GM12878 (cell line): Measurements from ENCODE around the gene EYA2. TPM values are rescaled to one million over a fixed set of nuclear protein-coding genes. Genes with fewer than 3 reads are reported as not detected.

ENCODE experiments used
- ATAC-seq: fragments of 200-7000 bp; cut with Tn5 transposase; 3 replicates; pipeline ENCODE4 v1.9.1; 2020; ENCODE audit warnings: mild to moderate bottlenecking, moderate library complexity
- BruUV-seq: library from RNA; stranded (reverse); fragments of 400-500 nt; replicated peaks from 2 replicates; lab custom pipeline; 2021; lab: Mats Ljungman, UMichigan
- CTCF ChIA-PET: fragments of 300-600 bp; sonication (Branson Sonifier 250); formaldehyde crosslinking; extraction: SDS; loops from one replicate; lab custom pipeline; 2021; ENCODE audit warnings: inconsistent platforms; lab: Yijun Ruan, JAX
- POLR2A ChIA-PET: fragments of 350-600 bp; formaldehyde crosslinking; extraction: SDS; loops from one replicate; lab custom pipeline; 2021; ENCODE audit warnings: inconsistent platforms; lab: Charles Lee
- RAD21 ChIA-PET: fragments of 300-600 bp; sonication (Branson Sonifier 250); formaldehyde crosslinking; loops from one replicate; lab custom pipeline; 2023; ENCODE audit warnings: antibody characterized with exemption; ENCODE audit not compliant: unreplicated experiment; lab: Charles Lee
- SMC1A ChIA-PET: fragments of 300-600 bp; sonication (Branson Sonifier 250); formaldehyde crosslinking; loops from one replicate; lab custom pipeline; 2023; ENCODE audit not compliant: unreplicated experiment, uncharacterized antibody; lab: Charles Lee
- DNase-seq: peaks from one replicate; pipeline ENCODE4 v3.0.0-alpha.2; 2011; ENCODE audit warnings: low read depth, low spot score
- FAIRE-seq: peaks from 3 replicates; lab custom pipeline; 2011; peaks lifted over from hg19 to GRCh38; lab: Jason Lieb, UNC
- H2AFZ ChIP-seq: 2 replicates; pipeline ENCODE4 v1.6.0; 2011; ENCODE audit warnings: low read depth, low read length, control low read depth; ENCODE audit not compliant: control insufficient read depth
- H3K27ac ChIP-seq: 2 replicates; pipeline ENCODE4 v1.5.1; 2011; ENCODE audit warnings: control low read depth; ENCODE audit not compliant: control insufficient read depth, insufficient read depth
- H3K27me3 ChIP-seq, 2 experiments: replicated peaks in 1 of 2; 2 replicates each; pipeline versions ENCODE4 v1.6.0 to v1.6.1; 2011; ENCODE audit warnings: low read length in 1 of 2; ENCODE audit not compliant: control insufficient read depth in 2 of 2, insufficient read depth in 2 of 2
- H3K36me3 ChIP-seq, 2 experiments: 2 replicates each; pipeline ENCODE4 v1.5.1; 2011; ENCODE audit warnings: low read length in 1 of 2; ENCODE audit not compliant: control insufficient read depth in 2 of 2, insufficient read depth in 2 of 2
- H3K4me1 ChIP-seq: 2 replicates; pipeline ENCODE4 v1.6.1; 2011; ENCODE audit warnings: mild to moderate bottlenecking, low read length, moderate library complexity, mixed read lengths; ENCODE audit not compliant: control insufficient read depth, insufficient read depth
- H3K4me2 ChIP-seq: 2 replicates; pipeline ENCODE4 v1.6.0; 2011; ENCODE audit warnings: control low read depth; ENCODE audit not compliant: control insufficient read depth, insufficient read depth
- H3K4me3 ChIP-seq: fragments of 200-600 bp; sonication (generic); 2 replicates; pipeline ENCODE4 v1.5.1; 2016
- H3K79me2 ChIP-seq: 2 replicates; pipeline ENCODE4 v1.6.0; 2011; ENCODE audit warnings: low read length; ENCODE audit not compliant: control insufficient read depth, insufficient read depth
- H3K9ac ChIP-seq: 2 replicates; pipeline ENCODE4 v1.8.0; 2011; ENCODE audit warnings: low read length, control low read depth, mixed read lengths; ENCODE audit not compliant: control insufficient read depth, insufficient read depth
- H3K9me3 ChIP-seq: replicated peaks from 3 replicates; pipeline ENCODE4 v1.5.1; 2011; ENCODE audit warnings: mild to moderate bottlenecking, low read length; ENCODE audit not compliant: control insufficient read depth, insufficient read depth
- H4K20me1 ChIP-seq: 2 replicates; pipeline ENCODE4 v1.6.0; 2011; ENCODE audit not compliant: control insufficient read depth, insufficient read depth
- E2F8 ChIP-seq: fragments of 450-650 bp; IDR thresholded peaks from 2 replicates; pipeline ENCODE4 v1.6.1; 2018; ENCODE audit warnings: mild to moderate bottlenecking, low read depth, moderate library complexity; ENCODE audit not compliant: partially characterized antibody
- FOS ChIP-seq: IDR thresholded peaks from 3 replicates; pipeline ENCODE4 v1.6.1; 2011; ENCODE audit warnings: borderline replicate concordance; ENCODE audit not compliant: insufficient read length; ENCODE audit errors: extremely low read depth
- IRF5 ChIP-seq: fragments of 450-650 bp; IDR thresholded peaks from 2 replicates; pipeline ENCODE4 v1.6.1; 2017; ENCODE audit warnings: borderline replicate concordance
- LARP7 ChIP-seq: fragments of 450-650 bp; IDR thresholded peaks from 2 replicates; pipeline ENCODE4 v1.6.1; 2017; ENCODE audit warnings: mild to moderate bottlenecking
- PBX3 ChIP-seq: IDR thresholded peaks from 2 replicates; pipeline ENCODE4 v1.6.1; 2011; ENCODE audit warnings: mild to moderate bottlenecking, low read depth, low read length, moderate library complexity; ENCODE audit not compliant: insufficient replicate concordance
- RAD21 ChIP-seq: IDR thresholded peaks from 2 replicates; pipeline ENCODE4 v1.6.1; 2011; ENCODE audit warnings: mild to moderate bottlenecking, low read depth, low read length, moderate library complexity; ENCODE audit not compliant: insufficient read depth
- RB1 ChIP-seq: fragments of 450-650 bp; formaldehyde crosslinking; IDR thresholded peaks from 2 replicates; pipeline ENCODE4 v1.6.1; 2017; ENCODE audit warnings: mild to moderate bottlenecking, borderline replicate concordance
- RUNX3 ChIP-seq: IDR thresholded peaks from 2 replicates; pipeline ENCODE4 v1.6.1; 2012; ENCODE audit warnings: low read length, inconsistent platforms
- ZNF207 ChIP-seq: fragments of 450-650 bp; IDR thresholded peaks from 2 replicates; pipeline ENCODE4 v1.6.1; 2014; ENCODE audit warnings: antibody characterized with exemption, mild to moderate bottlenecking, borderline replicate concordance
- ZNF687 ChIP-seq: fragments of 450-650 bp; IDR thresholded peaks from 2 replicates; pipeline ENCODE4 v1.6.1; 2017; ENCODE audit warnings: mild to moderate bottlenecking, moderate library complexity
- WGBS: methylation state at CpG from one replicate; pipeline ENCODE4 v1.1.6; 2016; ENCODE audit warnings: low lambda C conversion rate; ENCODE audit not compliant: insufficient replicate concordance, insufficient coverage; ENCODE audit errors: missing lambda C conversion rate; 5-methylcytosine and 5-hydroxymethylcytosine counted together
- in situ Hi-C: fragments of 300-500 bp; cut with MboI; formaldehyde crosslinking; loops from 9 replicates; pipeline ENCODE4 v1.14.3; 2018; ENCODE audit warnings: mixed read lengths
- intact Hi-C: fragments of 100-400 bp; cut with micrococcal nuclease; formaldehyde crosslinking; loops from one replicate; pipeline ENCODE4 v1.14.2; 2022; ENCODE audit not compliant: unreplicated experiment
- polyA plus RNA-seq, 11 experiments: library from polyadenylated mRNA; depleted of rRNA in 4 of 11; unstranded in 6 of 11; stranded (reverse) in 5 of 11; fragments of >200 nt; fragmentation: Nextera tagmentation in 4 of 11; fragmentation: Illumina TruSeq in 1 of 11; extraction: Ambion mirVana in 4 of 11; extraction: Trizol in 1 of 11; gene quantifications; 1 replicate in 1 of 11; 2 replicates in 10 of 11; pipeline versions ENCODE4 v1.2.1 to v1.2.3, GENCODE V29; 2011 to 2016; ENCODE audit warnings: inconsistent platforms in 2 of 11, missing spikeins in 2 of 11, low read depth in 1 of 11
- total RNA-seq, 4 experiments: library from RNA; depleted of rRNA in 3 of 4; stranded (reverse); fragments of >200 nt in 3 of 4; fragmentation: Illumina TruSeq in 1 of 4; extraction: Trizol in 1 of 4; gene quantifications; 2 replicates each; pipeline versions ENCODE4 v1.2.1 to v1.2.3, GENCODE V29; 2013 to 2021

The EYA2 gene
- total and polyA plus RNA-seq, 10 of the 15 experiments (the other 5 are each of a cell fraction or from before 2014, with no cell fraction given): 0.20 TPM; not detected in 9

GRCh38 chr20:47137231-47137870 is 242.7 kb downstream of the EYA2 start (continued):
- no peak for TF ChIP-seq ZNF687
- TF ChIP-seq RUNX3: no peak
- no peak for TF ChIP-seq LARP7
- TF ChIP-seq RB1: no peak

- 0 out of 4 replicates have a peak, but pooled peaks cover 0 to 2% of the 10 kb centered on the region in 2 experiments for H3K27me3 ChIP-seq
- intact Hi-C loops: loop anchor here (10.0 kb wide), 1 partner anchor 375 kb away; no protein-coding TSS in a partner anchor
- DNase-seq (no peak), ATAC-seq (no peak), FAIRE-seq (no peak)
- WGBS: 55% methylated on average over 5 of the region's 5 CpGs
- CTCF ChIA-PET: no interaction called here
- H3K9ac ChIP-seq: no peak overlapping the region
- RAD21 ChIA-PET: no interaction called here
- H4K20me1 ChIP-seq: no peaks in the 10 kb centered on the region
- SMC1A ChIA-PET: no interaction called here
- H2AFZ ChIP-seq: no peak overlapping the region
- H3K4me3 ChIP-seq: no peak overlapping the region
- in situ Hi-C loops: no loop called here
- BruUV-seq: no TSS peak
- H3K4me1 ChIP-seq: no peaks in the 10 kb centered on the region
- H3K9me3 ChIP-seq: no peaks in the 10 kb centered on the region
- no peaks in the 10 kb centered on the region for H3K79me2 ChIP-seq
- no peaks in the 10 kb centered on the region for H3K36me3 ChIP-seq
- no peak overlapping the region for H3K4me2 ChIP-seq
- POLR2A ChIA-PET: no interaction called here
- no peak overlapping the region for H3K27ac ChIP-seq
- TF ChIP-seq ZNF207: no peak
- TF ChIP-seq FOS: no peak
- no peak for TF ChIP-seq IRF5
- no peak for TF ChIP-seq PBX3
- TF ChIP-seq RAD21: no peak
- TF ChIP-seq E2F8: no peak
Measured at GRCh38 chr20:47139934-47140535, 245.4 kb downstream of the EYA2 start.
